AG09319 (cell line): ENCODE measurements around the gene CHRNB1.
"Not testable (repeated sequence)": the region's sequence is repeated elsewhere in the genome, so short reads cannot be mapped to it uniquely, and the experiment has no call there.

Experiments
- DNase-seq: peaks from one replicate; pipeline ENCODE4 v3.0.0-alpha.2; 2010; ENCODE audit warnings: low read depth; ENCODE audit errors: extremely low read depth
- TF ChIP-seq, protein P1 (sequence below): IDR thresholded peaks from 2 replicates; pipeline ENCODE4 v1.5.1; 2011; ENCODE audit warnings: low read depth, mild to moderate bottlenecking, inconsistent platforms, low read length, moderate library complexity

The CHRNB1 gene

DNA sequence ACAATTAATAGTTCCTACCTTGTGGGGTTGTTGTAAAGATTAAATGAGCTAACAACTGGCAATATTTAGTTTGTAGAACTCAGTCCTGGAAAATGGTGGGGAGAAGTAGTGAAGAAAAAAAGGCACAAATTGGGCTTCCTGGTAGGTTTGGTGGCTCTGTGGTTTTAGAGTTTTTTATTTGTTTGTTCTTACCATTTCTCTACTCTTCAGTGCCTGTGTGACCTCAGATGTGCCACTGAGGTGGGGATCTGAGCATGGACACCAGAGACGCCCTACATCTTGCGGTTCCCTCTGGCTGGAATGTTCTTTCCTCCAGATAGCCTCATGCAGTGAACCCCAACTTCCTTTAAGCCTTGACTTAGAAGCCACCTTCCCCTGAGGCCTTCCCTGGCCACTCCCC is 26.9 kb downstream of the CHRNB1 start:
- no peak for DNase-seq
- TF ChIP-seq, protein P1, sequence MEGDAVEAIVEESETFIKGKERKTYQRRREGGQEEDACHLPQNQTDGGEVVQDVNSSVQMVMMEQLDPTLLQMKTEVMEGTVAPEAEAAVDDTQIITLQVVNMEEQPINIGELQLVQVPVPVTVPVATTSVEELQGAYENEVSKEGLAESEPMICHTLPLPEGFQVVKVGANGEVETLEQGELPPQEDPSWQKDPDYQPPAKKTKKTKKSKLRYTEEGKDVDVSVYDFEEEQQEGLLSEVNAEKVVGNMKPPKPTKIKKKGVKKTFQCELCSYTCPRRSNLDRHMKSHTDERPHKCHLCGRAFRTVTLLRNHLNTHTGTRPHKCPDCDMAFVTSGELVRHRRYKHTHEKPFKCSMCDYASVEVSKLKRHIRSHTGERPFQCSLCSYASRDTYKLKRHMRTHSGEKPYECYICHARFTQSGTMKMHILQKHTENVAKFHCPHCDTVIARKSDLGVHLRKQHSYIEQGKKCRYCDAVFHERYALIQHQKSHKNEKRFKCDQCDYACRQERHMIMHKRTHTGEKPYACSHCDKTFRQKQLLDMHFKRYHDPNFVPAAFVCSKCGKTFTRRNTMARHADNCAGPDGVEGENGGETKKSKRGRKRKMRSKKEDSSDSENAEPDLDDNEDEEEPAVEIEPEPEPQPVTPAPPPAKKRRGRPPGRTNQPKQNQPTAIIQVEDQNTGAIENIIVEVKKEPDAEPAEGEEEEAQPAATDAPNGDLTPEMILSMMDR: no peak

DNA sequence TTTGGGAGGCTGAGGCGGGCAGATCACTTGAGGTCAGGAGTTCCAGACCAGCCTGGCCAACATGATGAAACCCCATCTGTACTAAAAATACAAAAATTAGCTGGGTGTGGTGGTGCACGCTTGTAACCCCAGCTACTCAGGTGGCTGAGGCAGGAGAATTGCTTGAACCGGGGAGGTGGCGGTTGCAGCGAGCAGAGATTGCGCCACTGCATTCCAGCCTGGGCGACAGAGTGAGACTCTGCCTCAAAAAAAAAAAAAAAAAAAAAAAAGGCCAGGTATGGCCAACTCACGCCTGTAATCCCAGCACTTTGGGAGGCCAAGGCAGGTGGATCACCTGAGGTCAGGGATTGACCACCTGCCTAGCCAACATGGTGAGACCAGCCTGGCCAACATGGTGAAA is 29.9 kb downstream of the CHRNB1 start:
- DNase-seq: not testable (repeated sequence)

DNA sequence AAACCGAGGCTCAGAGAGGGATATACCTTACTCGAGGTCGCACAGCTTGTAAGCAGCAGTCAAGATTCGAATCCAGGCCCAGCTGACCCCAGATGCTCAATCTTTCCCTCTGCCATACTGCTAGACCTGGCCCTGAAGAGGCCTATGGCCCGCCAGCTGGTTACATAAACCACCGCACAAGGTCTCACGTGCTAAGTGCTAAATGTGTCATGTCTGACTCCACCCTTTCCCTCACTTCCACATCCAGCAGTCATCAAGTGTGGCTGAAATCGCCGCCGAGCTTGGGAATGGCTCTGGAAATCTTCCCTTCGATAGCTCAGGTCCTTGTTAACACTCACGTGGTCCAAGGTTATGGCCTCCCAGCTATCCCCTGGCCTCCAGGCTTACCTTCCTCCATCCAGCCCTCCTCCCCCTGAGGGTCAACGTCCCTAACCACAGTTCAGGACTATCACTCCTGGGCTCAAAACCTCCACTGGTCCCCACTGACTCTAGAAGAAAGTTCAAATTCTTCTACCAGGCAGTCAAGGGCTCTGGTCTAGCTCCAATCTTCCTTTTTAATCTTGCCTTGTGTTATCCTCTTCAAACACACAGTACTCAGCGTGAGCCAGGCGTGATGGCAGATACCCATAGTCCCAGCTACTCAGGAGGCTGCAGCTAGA is 31.0 kb downstream of the CHRNB1 start:
- TF ChIP-seq, protein P1: no peak
- DNase-seq: no peak

DNA sequence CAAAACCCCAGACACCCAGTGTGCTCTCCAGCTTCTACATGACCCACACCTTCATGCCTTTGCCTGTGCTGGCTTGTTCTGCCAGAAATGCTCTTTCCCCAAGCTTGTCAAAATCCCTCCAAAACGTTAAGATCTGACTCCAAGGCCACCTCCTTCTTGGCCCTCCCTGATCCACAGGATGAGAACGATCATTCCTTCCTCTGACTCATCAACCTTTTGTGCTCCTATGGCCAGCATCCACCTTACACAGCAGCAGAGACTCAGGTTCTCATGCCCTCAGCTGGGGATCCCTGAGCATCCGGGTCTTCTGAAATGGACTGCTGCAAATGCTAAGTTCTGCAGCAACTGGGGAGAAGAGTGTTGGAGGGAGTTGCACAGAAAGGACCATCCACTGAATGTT is 31.6 kb downstream of the CHRNB1 start:
- no peak for DNase-seq
- TF ChIP-seq, protein P1: no peak

DNA sequence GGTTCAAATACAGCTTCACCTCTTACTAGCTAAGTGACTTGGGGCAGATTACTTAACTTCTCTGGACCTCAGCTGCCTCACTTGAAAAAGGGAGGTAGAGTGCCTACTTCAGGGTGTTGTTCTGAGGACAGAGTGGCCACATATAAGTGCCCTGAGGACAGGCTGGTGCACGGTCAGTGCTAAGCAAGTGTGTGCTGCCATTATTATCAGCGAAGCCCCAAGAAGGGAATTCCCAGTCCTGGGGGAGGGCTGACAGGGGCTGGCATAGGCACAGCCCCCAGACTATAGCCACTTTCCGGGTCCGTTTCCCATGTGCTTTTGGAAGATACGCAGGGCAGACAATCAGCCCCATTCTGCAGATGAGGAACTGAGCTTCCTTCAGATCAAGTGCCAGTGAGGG is 32.1 kb downstream of the CHRNB1 start:
- TF ChIP-seq, protein P1: no peak
- no peak for DNase-seq

DNA sequence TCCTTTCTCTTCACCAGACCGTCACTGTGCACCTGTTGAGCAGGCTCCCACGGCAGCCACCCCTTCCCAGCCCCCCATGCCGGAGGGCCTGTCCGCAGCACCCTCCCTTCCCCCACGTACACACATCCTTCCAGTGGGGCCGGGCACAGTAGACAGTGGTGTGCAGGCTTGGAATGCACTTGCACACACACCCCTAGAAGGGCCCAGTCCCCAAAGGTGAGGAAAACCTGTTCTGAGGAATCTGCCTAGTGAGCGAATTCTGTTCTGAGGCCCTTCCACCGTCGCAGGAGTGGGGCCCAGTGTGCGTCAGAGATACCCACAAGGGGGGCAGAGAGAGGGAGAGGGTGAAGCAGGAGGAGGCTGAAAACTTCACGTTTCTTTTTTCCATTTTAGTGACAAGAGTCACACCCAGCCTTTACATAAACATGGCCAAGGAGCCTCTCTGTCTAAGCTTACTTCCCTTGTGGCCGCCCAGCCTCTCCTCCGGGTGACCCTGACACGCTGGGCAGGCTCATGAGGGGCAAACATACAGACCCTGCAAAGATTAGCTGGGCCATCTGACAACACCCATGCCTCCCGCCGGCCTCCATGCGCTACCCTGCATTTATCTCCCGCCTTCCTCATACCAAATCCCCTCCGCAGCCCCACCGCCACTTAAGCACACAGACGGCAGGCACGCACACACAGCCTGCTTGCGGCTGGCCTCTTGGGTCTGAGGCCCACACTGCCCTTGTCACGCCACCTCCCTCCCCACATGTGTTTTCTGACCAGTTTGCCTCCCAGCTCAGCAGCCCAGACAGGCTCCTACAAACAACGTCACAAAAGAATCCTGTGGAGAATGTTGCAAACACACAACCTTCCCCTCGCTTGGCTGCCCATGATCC is 32.8 kb downstream of the CHRNB1 start:
- peak; percentile 93 for DNase-seq
- TF ChIP-seq, protein P1: no peak

DNA sequence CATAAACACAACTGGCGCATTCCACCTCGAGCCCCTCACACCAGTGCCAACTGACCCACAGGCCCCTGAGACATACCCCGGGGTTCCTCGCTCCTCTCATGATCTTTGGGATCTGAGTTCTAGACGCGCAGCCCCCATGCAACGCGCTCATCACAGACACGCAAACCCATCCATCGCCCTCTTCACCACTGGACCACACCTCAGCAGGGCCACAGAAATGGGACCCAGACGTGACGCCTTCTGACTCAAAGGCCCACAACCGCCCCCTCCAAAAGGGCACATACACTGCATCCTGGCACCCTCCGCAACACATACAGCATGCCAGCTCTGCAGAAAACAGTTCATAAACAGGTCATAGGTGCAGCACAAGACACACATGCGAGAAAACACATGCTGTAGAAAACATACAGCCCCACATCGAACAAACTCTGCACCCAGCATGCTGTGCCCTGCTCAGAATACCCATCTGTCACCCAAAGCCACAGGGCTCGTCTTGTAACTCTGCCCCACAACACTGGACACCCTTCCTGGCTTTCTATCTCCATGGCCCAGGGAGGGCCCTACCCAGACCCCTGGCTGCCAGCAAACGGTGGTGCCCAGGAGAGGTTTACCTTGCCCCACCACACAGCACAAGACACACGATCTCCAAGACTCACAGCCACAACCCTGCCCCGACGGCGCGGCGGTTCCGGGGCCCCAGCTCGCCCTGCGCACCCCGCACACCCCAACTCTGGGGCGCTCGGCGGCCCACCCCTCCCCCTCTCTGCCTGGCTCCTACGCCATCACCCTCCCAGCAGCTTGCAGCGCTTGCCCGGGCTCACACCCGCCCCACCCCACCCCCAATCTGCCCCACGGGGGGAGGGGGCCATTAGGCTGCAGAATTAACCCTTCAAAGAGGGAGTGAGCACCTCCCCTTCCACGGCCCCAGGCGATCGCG is 33.7 kb downstream of the CHRNB1 start:
- DNase-seq: no peak
- TF ChIP-seq, protein P1: no peak
